ENCODE results near the gene ARHGAP6. TPM values are rescaled to one million over a fixed set of nuclear protein-coding genes. Genes with fewer than 3 reads are reported as not detected.

ARHGAP6 gene
- total RNA-seq, 1 experiment from 2014 or later = 0.07 TPM

DNA sequence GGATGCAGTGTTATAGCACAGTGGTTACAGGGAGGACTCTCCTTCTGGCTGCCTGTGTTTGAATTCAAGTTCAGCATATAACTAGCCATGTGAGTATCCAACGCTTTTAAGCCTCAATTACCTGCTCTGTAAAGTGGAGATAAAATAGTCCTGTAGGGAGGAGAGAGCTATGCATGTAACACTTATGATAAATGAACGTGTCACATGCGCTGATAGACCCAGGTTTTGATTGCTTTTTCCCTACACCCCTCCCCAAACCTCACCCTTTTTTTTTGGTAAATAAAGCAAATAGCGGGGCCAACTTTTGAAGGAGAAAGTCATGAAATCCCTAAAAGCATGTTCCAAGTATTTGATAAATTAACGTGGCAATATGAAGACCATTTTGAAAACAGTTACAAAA lies 392.9 kb downstream of the ARHGAP6 start:
- Histone ChIP-seq H3K9me3 (ENCODE audit: control insufficient read depth, low read depth, low read length) (no peaks in the 10 kb centered on the region), H3K27ac (ENCODE audit: insufficient read length, low read depth, low read length) (no peak overlapping the region), H3K9ac (ENCODE audit: extremely low read depth, insufficient read length, low read length) (no peak overlapping the region), H4K8ac (replicated peaks; ENCODE audit: insufficient read length, low read depth, low read length) (no peak overlapping the region), H3K23ac (ENCODE audit: insufficient read length, low read depth, low read length) (no peak overlapping the region), H2BK12ac (ENCODE audit: insufficient read length, low read depth, low read length) (no peak overlapping the region), H3K4ac (ENCODE audit: low read depth, low read length) (no peak overlapping the region), H3K14ac (ENCODE audit: insufficient read depth, low read length) (no peak overlapping the region), H2AK5ac (ENCODE audit: insufficient read length, low read length) (no peak overlapping the region), H3K79me1 (ENCODE audit: insufficient read depth, low read depth, low read length, poor library complexity, severe bottlenecking) (no peaks in the 10 kb centered on the region), H3K4me1 (ENCODE audit: insufficient read depth, low read length) (no peaks in the 10 kb centered on the region), H4K5ac (ENCODE audit: insufficient read length, low read depth, low read length) (no peak overlapping the region), H3K18ac (ENCODE audit: insufficient read length, low read depth, low read length) (no peak overlapping the region), H3K79me2 (ENCODE audit: insufficient read depth, low read length) (no peaks in the 10 kb centered on the region), H2BK20ac (ENCODE audit: low read depth, low read length, poor library complexity, severe bottlenecking) (no peak overlapping the region), H3T11ph (ENCODE audit: low read length) (no peak overlapping the region), H2BK15ac (ENCODE audit: low read depth, low read length) (no peak overlapping the region), H4K20me1 (ENCODE audit: control insufficient read depth, insufficient read depth, insufficient read length) (no peaks in the 10 kb centered on the region), H3K23me2 (ENCODE audit: insufficient read length, low read depth, low read length, poor library complexity, severe bottlenecking) (no peaks in the 10 kb centered on the region), H2BK5ac (ENCODE audit: insufficient read length, low read length) (no peak overlapping the region), H4K91ac (ENCODE audit: insufficient read length, low read depth, low read length) (no peak overlapping the region), H2AFZ (ENCODE audit: low read length) (no peak overlapping the region), H3K4me2 (ENCODE audit: insufficient read depth, insufficient read length, low read length) (no peak overlapping the region), H3K27me3 (ENCODE audit: insufficient read depth, low read length) (no peaks in the 10 kb centered on the region), H2BK120ac (ENCODE audit: low read depth, low read length, poor library complexity, severe bottlenecking) (no peak overlapping the region), H3K56ac (ENCODE audit: insufficient read length, low read depth, low read length) (no peak overlapping the region)
- Mint-ChIP-seq H3K27ac (no peak overlapping the region), H3K4me3 (no peak overlapping the region), H3K4me1 (no peaks in the 10 kb centered on the region), H3K27me3 (ENCODE audit: low read depth) (peaks cover 2% of the 10 kb centered on the region), H3K9me3 (peaks cover 47 to 51% of the 10 kb centered on the region in 2 experiments), H3K36me3 (ENCODE audit: insufficient read depth in 1 of 3, low read depth in 3 of 3) (0 out of 7 replicates have a peak, but pooled peaks cover 0 to 4% (median 0%) of the 10 kb centered on the region in 3 experiments)
- WGBS (ENCODE audit: extremely low coverage, insufficient read length, low lambda C conversion rate) = no CpG with 5 or more reads among the region's 5 CpGs
- no peak for TF ChIP-seq CTCF (conservative IDR thresholded peaks at IDR 0.05)
- no peak for DNase-seq

Measured in H9 (cell line).